ENCODE measurements around the gene MAMDC2.

DNA sequence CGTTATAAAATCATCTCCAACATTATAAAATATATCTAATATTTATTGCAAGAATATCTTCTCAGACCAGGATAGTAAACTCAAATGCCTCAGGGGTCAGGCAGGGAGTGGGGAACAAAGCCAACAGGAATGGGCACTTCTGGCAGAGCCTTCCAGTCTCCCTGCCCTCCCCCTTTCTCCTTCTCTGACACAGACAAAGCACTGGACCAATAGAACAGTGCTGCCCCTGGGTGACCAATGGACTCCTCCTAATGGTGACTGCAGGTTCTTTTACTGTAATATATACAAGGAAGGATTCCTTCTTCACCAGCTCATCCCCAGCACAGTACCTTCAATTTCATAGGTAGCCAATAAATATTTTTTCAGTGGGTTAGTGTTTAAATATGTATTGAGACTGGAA, 31.1 kb upstream of the MAMDC2 start:
- TF ChIP-seq EZH2phosphoT487 (IDR thresholded peaks at IDR 0.05; ENCODE audit: low read length) (no peak), EZH2 (optimal IDR thresholded peaks at IDR 0.05; ENCODE audit: low read depth, low read length) (no peak)
- TF ChIP-seq, protein P1, sequence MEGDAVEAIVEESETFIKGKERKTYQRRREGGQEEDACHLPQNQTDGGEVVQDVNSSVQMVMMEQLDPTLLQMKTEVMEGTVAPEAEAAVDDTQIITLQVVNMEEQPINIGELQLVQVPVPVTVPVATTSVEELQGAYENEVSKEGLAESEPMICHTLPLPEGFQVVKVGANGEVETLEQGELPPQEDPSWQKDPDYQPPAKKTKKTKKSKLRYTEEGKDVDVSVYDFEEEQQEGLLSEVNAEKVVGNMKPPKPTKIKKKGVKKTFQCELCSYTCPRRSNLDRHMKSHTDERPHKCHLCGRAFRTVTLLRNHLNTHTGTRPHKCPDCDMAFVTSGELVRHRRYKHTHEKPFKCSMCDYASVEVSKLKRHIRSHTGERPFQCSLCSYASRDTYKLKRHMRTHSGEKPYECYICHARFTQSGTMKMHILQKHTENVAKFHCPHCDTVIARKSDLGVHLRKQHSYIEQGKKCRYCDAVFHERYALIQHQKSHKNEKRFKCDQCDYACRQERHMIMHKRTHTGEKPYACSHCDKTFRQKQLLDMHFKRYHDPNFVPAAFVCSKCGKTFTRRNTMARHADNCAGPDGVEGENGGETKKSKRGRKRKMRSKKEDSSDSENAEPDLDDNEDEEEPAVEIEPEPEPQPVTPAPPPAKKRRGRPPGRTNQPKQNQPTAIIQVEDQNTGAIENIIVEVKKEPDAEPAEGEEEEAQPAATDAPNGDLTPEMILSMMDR (IDR thresholded peaks at IDR 0.05; ENCODE audit: low read length), result no peak
